ENCODE measurements around the gene CAMKK2. TPM values are rescaled to one million over a fixed set of nuclear protein-coding genes. Genes with fewer than 3 reads are reported as not detected.
A peak's percentile ranks its signal among the peaks of the same experiment; 100 is the strongest.
"Not testable (repeated sequence)": the region's sequence is repeated elsewhere in the genome, so short reads cannot be mapped to it uniquely, and the experiment has no call there.

The CAMKK2 gene
- total RNA-seq, 4 donors from 2014 or later, result 34.1 to 38.4 (median 36.3) TPM

DNA sequence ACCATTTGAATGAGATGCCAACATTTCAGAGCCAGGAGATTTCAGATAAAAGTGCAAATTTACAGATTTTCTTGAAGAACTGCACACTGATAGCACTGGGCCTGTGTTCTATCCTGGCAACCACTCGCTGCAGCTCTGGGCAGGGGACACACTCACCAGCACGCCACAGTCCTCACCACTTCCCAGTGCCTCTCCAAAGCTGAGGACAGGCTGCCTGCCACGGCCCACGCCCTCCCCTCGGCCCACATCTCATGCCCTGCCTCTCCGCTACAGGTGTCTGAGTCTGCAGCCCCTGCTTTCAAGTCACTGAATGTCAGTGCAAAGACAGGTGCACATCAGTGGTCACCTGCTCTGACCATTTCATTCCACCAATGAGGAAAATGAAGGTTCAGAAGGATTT, 12.7 kb downstream of the CAMKK2 start:
- 96 to 97% methylated on average over 6 of the region's 6 CpGs for WGBS, 2 donors

DNA sequence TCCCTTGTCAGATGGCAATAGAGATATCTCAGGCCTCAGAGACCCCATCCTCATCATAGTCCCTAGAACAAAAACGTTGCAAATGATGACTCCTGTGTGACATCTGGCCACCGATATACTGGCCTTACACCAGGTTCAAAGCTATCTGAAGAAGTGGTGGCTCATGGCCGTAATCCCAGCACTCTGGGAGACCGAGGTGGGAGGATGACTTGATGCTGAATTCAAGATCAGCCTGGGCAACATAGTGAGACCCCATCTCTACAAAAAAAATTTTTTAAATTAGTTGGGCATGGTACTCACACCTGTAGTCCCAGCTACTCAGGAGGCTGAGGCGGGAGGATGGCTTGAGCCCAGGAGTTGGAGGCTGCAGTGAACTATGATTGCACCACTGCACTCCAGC, 13.1 kb downstream of the CAMKK2 start:
- H3K27me3 ChIP-seq, result no peaks in the 10 kb centered on the region
- H3K36me3 ChIP-seq, result no peaks in the 10 kb centered on the region
- no peaks in the 10 kb centered on the region for H3K9me3 ChIP-seq
- peaks cover 5 to 30% of the 10 kb centered on the region in 2 donors for H3K4me1 ChIP-seq
- H3K27ac ChIP-seq, result no peak overlapping the region
- no peak overlapping the region for H3K4me3 ChIP-seq (replicated peaks in 1 of 3)
- intact Hi-C loops (cut with DNase I), result no loop called here
- TF ChIP-seq, protein P1, sequence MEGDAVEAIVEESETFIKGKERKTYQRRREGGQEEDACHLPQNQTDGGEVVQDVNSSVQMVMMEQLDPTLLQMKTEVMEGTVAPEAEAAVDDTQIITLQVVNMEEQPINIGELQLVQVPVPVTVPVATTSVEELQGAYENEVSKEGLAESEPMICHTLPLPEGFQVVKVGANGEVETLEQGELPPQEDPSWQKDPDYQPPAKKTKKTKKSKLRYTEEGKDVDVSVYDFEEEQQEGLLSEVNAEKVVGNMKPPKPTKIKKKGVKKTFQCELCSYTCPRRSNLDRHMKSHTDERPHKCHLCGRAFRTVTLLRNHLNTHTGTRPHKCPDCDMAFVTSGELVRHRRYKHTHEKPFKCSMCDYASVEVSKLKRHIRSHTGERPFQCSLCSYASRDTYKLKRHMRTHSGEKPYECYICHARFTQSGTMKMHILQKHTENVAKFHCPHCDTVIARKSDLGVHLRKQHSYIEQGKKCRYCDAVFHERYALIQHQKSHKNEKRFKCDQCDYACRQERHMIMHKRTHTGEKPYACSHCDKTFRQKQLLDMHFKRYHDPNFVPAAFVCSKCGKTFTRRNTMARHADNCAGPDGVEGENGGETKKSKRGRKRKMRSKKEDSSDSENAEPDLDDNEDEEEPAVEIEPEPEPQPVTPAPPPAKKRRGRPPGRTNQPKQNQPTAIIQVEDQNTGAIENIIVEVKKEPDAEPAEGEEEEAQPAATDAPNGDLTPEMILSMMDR (IDR thresholded peaks at IDR 0.05), result no peak
- no peak for TF ChIP-seq POLR2A (IDR thresholded peaks at IDR 0.05)
- 90 to 95% methylated on average over 5 of the region's 5 CpGs for WGBS, 2 donors
- no peak for DNase-seq

More for the DNA sequence above, 12.7 kb downstream of the CAMKK2 start:
- intact Hi-C loops (cut with DNase I), result no loop called here
- TF ChIP-seq POLR2A (IDR thresholded peaks at IDR 0.05), result no peak
- TF ChIP-seq, protein P1 (IDR thresholded peaks at IDR 0.05), result no peak
- DNase-seq, result no peak
- Histone ChIP-seq H3K4me1 (peaks cover 9 to 31% of the 10 kb centered on the region in 2 donors), H3K27me3 (no peaks in the 10 kb centered on the region), H3K36me3 (no peaks in the 10 kb centered on the region), H3K9me3 (no peaks in the 10 kb centered on the region), H3K27ac (peak overlapping the region in 1 of 3 donors; percentile 74), H3K4me3 (replicated peaks in 1 of 3) (no peak overlapping the region)

DNA sequence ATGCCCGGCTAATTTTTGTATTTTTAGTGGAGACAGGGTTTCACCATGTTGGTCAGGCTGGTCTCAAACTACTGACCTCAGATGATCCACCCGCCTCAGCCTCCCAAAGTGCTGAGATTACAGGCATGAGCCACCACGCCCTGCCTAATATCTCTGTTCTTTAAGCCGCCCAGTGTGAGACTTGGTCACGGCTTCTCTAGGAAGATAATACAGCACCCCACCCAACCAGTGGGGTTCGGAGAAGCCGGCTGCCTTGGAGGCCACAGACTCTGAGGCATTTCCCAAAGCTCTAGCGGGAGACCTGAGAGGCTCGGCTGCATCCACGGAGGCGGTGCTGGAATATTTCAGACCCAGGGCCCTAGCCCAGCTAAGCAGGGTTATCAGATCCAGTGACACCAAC, 13.6 kb downstream of the CAMKK2 start:
- H3K27ac ChIP-seq, result peak overlapping the region in 1 of 3 donors; percentile 14
- H3K4me1 ChIP-seq, result peaks cover 0 to 26% of the 10 kb centered on the region in 2 donors
- intact Hi-C loops (cut with DNase I); H3K9me3 ChIP-seq; H3K36me3 ChIP-seq; H3K27me3 ChIP-seq; DNase-seq; H3K4me3 ChIP-seq (replicated peaks in 1 of 3): not testable (repeated sequence)
- 81 to 94% methylated on average over 5 to 11 of the region's 11 CpGs for WGBS, 2 donors

DNA sequence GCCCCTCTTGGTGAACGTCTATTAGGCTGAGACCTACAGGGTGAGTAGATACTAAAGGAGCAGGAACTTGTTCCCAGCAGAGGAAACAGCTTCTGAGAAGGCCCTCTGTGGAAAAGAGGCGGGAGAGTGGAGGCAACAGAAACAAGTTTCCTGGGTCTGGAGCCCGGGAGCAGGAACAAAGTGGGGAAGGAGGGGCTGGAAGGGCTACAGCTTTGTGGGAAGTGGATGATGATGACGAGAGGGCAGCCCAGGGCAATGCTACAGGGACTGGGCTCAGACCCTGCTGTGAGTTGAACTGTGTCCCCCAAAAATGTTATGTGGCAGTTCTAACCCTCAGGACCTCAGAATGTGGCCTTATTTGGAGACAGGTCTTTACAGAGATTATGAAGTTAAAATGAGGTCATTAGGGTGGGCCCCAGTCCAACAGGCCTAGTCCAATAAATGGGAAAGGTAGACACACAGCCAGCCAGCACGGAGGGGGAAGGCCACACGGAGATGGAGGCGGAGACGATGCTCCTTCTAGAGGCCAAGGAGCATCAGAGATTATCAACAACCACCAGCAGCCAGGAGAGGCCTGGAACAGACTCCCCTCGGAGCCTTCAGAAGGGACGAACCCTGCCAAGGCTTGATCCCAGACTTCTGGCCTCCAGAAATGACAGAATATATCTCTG, 14.3 kb downstream of the CAMKK2 start:
- H3K27ac ChIP-seq, result peak overlapping the region in 1 of 3 donors; percentile 14

DNA sequence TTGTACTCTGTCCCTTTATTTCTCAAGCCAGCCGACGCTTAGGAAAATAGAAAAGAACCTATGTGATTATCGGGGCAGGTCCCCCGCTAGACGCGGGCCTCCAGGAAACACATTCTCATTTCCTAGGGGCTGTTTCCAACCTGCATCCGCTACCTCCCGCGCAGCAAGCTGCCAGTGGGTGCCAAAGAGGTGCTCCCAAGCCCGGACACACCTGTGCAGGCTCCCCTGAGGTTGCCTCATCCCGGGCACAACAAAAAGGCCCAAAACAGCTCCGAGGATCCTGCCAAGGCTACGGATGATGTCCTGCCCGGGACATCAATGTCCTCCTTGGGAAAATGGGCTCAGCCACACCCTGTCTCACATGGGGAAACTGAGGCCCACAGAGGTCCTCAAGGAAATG, 15.4 kb downstream of the CAMKK2 start:
- intact Hi-C loops (cut with DNase I); H3K27me3 ChIP-seq; H3K36me3 ChIP-seq; H3K9me3 ChIP-seq; H3K27ac ChIP-seq; DNase-seq; H3K4me3 ChIP-seq (replicated peaks in 1 of 3): not testable (repeated sequence)
- WGBS, 2 donors, result 83 to 87% methylated on average over 14 of the region's 14 CpGs
- peaks cover 0 to 32% of the 10 kb centered on the region in 2 donors for H3K4me1 ChIP-seq

More for the DNA sequence above, 14.3 kb downstream of the CAMKK2 start:
- Histone ChIP-seq H3K36me3 (no peaks in the 10 kb centered on the region), H3K9me3 (no peaks in the 10 kb centered on the region), H3K4me3 (replicated peaks in 1 of 3) (no peak overlapping the region), H3K4me1 (peaks cover 0 to 26% of the 10 kb centered on the region in 2 donors), H3K27me3 (no peaks in the 10 kb centered on the region)
- WGBS, 2 donors, result 73 to 84% methylated on average over 10 of the region's 10 CpGs
- intact Hi-C loops (cut with DNase I), result no loop called here
- TF ChIP-seq POLR2A (IDR thresholded peaks at IDR 0.05), result no peak
- TF ChIP-seq, protein P1 (IDR thresholded peaks at IDR 0.05), result no peak
- no peak for DNase-seq

DNA sequence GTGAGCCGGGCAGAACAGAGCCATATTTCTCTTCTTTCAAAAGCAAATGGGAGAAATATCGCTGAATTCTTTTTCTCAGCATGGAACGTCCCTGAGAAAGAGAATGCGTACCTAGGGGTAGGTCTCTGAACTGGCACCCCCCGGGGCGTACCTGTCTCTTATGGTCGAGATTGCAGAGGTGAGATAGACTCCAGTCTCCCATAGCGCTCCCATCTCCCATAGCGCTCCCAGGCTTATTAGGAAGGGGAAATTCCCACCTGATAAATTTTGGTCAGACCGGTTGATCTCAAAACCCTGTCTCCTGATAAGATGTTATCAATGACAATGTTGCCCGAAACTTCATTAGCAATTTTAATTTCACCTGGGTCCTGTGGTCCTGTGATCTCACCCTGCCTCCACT, 16.0 kb downstream of the CAMKK2 start:
- H3K27ac ChIP-seq; H3K9me3 ChIP-seq; intact Hi-C loops (cut with DNase I); DNase-seq; H3K4me3 ChIP-seq (replicated peaks in 1 of 3); H3K36me3 ChIP-seq; H3K27me3 ChIP-seq: not testable (repeated sequence)
- WGBS, 2 donors, result 88 to 89% methylated on average over 8 to 11 of the region's 11 CpGs
- peaks cover 0 to 32% of the 10 kb centered on the region in 2 donors for H3K4me1 ChIP-seq

Data from thyroid gland (tissue), 4 donors.